Endodermal cell (in vitro differentiated cells): ENCODE measurements around the gene KIT. TPM values are rescaled to one million over a fixed set of nuclear protein-coding genes. Genes with fewer than 3 reads are reported as not detected.

Experiments
- DNase-seq: peaks from one replicate; pipeline ENCODE4 v3.0.0-alpha.2; 2017
- H3K27ac ChIP-seq: 2 replicates; pipeline ENCODE4 v1.5.1; 2013; ENCODE audit warnings: mild to moderate bottlenecking, low read depth, low read length, moderate library complexity
- H3K27me3 ChIP-seq: 2 replicates; pipeline ENCODE4 v1.6.1; 2013; ENCODE audit warnings: mild to moderate bottlenecking, low read length, moderate library complexity; ENCODE audit not compliant: insufficient read depth, control insufficient read depth, poor library complexity, severe bottlenecking
- H3K36me3 ChIP-seq: 2 replicates; pipeline ENCODE4 v1.7.0; 2013; ENCODE audit warnings: mild to moderate bottlenecking, low read length, moderate library complexity; ENCODE audit not compliant: control insufficient read depth, insufficient read depth
- H3K4me1 ChIP-seq: one replicate; pipeline ENCODE4 v1.7.0; 2013; ENCODE audit warnings: low read length; ENCODE audit not compliant: control insufficient read depth, insufficient read depth
- H3K4me3 ChIP-seq: 2 replicates; pipeline ENCODE4 v1.5.1; 2013; ENCODE audit warnings: mild to moderate bottlenecking, low read length, moderate library complexity
- H3K9ac ChIP-seq: 2 replicates; pipeline ENCODE4 v1.6.1; 2013; ENCODE audit warnings: mild to moderate bottlenecking, low read length, moderate library complexity; ENCODE audit not compliant: poor library complexity, severe bottlenecking; ENCODE audit errors: extremely low read depth
- H3K9me3 ChIP-seq: 2 replicates; pipeline ENCODE4 v1.6.1; 2013; ENCODE audit warnings: mild to moderate bottlenecking, low read length, moderate library complexity; ENCODE audit not compliant: control insufficient read depth
- H3K27ac Mint-ChIP-seq: 2 replicates; pipeline ENCODE4 v1.8.0; 2020; ENCODE audit warnings: mixed read lengths
- H3K27me3 Mint-ChIP-seq: 2 replicates; pipeline ENCODE4 v1.8.0; 2021; ENCODE audit warnings: mild to moderate bottlenecking, mixed read lengths; ENCODE audit not compliant: insufficient read depth
- H3K36me3 Mint-ChIP-seq: 2 replicates; pipeline ENCODE4 v1.8.0; 2020; ENCODE audit warnings: low read depth, mixed read lengths
- H3K4me1 Mint-ChIP-seq: 2 replicates; pipeline ENCODE4 v1.8.0; 2020; ENCODE audit warnings: mixed read lengths
- H3K4me3 Mint-ChIP-seq: 2 replicates; pipeline ENCODE4 v1.8.0; 2020; ENCODE audit warnings: mild to moderate bottlenecking, moderate library complexity, mixed read lengths
- H3K9me3 Mint-ChIP-seq: 2 replicates; pipeline ENCODE4 v1.8.0; 2020; ENCODE audit warnings: mild to moderate bottlenecking, mixed read lengths
- WGBS, 2 experiments: methylation state at CpG; one replicate each; pipeline versions ENCODE4 v1.1.5 to v1.1.7; 2013; ENCODE audit warnings: missing lambda C conversion rate in 2 of 2, mixed read lengths in 1 of 2; ENCODE audit not compliant: insufficient coverage in 1 of 2, insufficient read length in 1 of 2; 5-methylcytosine and 5-hydroxymethylcytosine counted together
- total RNA-seq, 2 donors: library from RNA; stranded (reverse); fragmentation: NEBNext Ultra II Directional in 1 of 2; extraction: Animal tissue kit (Norgen Biotek cat#: 25700) in 1 of 2; gene quantifications; 2 replicates in 1 of 2; 3 replicates in 1 of 2; pipeline ENCODE4 v1.2.1, GENCODE V29; 2021
- TF ChIP-seq, protein P1 (sequence below): fragments of 200-600 bp; sonication (generic); conservative IDR thresholded peaks from 2 replicates; pipeline ENCODE4 v1.5.0; 2021; ENCODE audit warnings: antibody characterized with exemption, mild to moderate bottlenecking

Gene KIT
- total RNA-seq, 2 donors from 2014 or later, result 135 to 167 TPM

DNA sequence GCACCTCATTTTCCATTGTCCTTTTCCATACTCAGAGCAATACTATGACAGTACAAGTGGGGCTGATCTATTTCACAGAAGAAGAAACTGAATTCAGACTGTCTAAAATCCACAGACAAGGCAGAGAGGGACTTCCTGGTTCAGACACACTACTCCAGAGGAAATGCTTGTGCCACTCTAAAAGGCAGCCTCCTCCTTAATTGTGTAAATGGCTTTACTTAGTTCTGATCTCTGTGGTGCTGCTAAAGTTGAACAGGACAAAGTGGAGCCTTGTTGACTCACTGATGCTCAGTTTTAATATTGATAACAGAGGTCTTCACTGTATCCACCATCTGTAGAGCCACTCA, 122.4 kb downstream of the KIT start:
- Mint-ChIP-seq H3K4me1 (peaks cover 7% of the 10 kb centered on the region), H3K4me3 (no peak overlapping the region), H3K27ac (no peak overlapping the region), H3K9me3 (no peaks in the 10 kb centered on the region), H3K36me3 (no peaks in the 10 kb centered on the region), H3K27me3 (no peaks in the 10 kb centered on the region)
- Histone ChIP-seq H3K4me1 (no peaks in the 10 kb centered on the region), H3K9me3 (no peaks in the 10 kb centered on the region), H3K36me3 (no peaks in the 10 kb centered on the region), H3K4me3 (no peak overlapping the region), H3K9ac (no peak overlapping the region), H3K27me3 (no peaks in the 10 kb centered on the region), H3K27ac (no peak overlapping the region)
- DNase-seq, result no peak
- TF ChIP-seq, protein P1, sequence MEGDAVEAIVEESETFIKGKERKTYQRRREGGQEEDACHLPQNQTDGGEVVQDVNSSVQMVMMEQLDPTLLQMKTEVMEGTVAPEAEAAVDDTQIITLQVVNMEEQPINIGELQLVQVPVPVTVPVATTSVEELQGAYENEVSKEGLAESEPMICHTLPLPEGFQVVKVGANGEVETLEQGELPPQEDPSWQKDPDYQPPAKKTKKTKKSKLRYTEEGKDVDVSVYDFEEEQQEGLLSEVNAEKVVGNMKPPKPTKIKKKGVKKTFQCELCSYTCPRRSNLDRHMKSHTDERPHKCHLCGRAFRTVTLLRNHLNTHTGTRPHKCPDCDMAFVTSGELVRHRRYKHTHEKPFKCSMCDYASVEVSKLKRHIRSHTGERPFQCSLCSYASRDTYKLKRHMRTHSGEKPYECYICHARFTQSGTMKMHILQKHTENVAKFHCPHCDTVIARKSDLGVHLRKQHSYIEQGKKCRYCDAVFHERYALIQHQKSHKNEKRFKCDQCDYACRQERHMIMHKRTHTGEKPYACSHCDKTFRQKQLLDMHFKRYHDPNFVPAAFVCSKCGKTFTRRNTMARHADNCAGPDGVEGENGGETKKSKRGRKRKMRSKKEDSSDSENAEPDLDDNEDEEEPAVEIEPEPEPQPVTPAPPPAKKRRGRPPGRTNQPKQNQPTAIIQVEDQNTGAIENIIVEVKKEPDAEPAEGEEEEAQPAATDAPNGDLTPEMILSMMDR, result no peak

GRCh38 chr4:54781756-54782155, 124.0 kb downstream of the KIT start:
- no peaks in the 10 kb centered on the region for H3K27me3 ChIP-seq
- Mint-ChIP-seq H3K27me3 (no peaks in the 10 kb centered on the region), H3K9me3 (no peaks in the 10 kb centered on the region), H3K4me3 (no peak overlapping the region), H3K36me3 (no peaks in the 10 kb centered on the region), H3K4me1 (peaks cover 7% of the 10 kb centered on the region), H3K27ac (no peak overlapping the region)
- 87 to 95% methylated on average over 3 to 4 of the region's 4 CpGs for WGBS, 2 experiments
- no peaks in the 10 kb centered on the region for H3K9me3 ChIP-seq
- TF ChIP-seq, protein P1, result no peak
- H3K9ac ChIP-seq, result no peak overlapping the region
- no peaks in the 10 kb centered on the region for H3K36me3 ChIP-seq
- H3K27ac ChIP-seq, result no peak overlapping the region
- H3K4me3 ChIP-seq, result no peak overlapping the region
- H3K4me1 ChIP-seq, result no peaks in the 10 kb centered on the region
- no peak for DNase-seq

DNA sequence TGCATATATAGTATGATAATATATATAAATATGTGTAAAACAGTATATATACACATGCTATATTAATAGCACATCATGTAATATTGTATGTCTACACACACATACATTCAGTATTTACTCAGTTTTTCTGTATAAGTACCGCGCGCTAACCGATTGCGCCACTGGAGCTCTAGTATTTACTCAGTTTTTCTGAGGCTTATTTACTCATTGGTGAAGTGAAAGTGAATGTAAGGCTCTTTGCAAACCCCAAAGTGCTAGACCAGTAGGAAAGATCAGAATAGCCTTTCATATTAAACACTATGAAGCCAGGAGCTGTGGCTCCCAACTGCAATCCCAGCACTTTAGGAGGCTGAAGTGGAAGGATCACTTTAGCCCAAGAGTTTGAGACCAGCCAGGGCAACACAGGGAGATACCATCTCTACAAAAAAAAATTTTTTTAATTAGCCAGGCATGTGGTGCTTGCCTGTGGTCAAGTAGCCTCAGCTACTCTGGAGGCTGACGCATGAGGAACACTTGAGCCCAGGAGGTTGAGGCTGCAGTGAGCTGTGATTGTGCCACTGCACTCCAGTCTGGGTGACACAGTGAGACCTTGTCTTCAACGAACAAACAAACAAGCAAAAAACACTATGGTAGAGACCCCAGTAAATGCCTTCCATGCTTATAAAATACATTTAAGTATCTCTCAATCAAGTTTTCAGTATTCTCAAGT, 125.8 kb downstream of the KIT start:
- no peaks in the 10 kb centered on the region for H3K27me3 ChIP-seq
- no peak overlapping the region for H3K9ac ChIP-seq
- no peak overlapping the region for H3K4me3 Mint-ChIP-seq
- H3K4me3 ChIP-seq, result no peak overlapping the region
- H3K4me1 ChIP-seq, result no peaks in the 10 kb centered on the region
- no peaks in the 10 kb centered on the region for H3K36me3 ChIP-seq
- TF ChIP-seq, protein P1, result no peak
- H3K9me3 ChIP-seq, result no peaks in the 10 kb centered on the region
- no peak for DNase-seq
- no peaks in the 10 kb centered on the region for H3K27me3 Mint-ChIP-seq
- H3K4me1 Mint-ChIP-seq, result peaks cover 7% of the 10 kb centered on the region
- H3K27ac Mint-ChIP-seq, result no peak overlapping the region
- H3K9me3 Mint-ChIP-seq, result no peaks in the 10 kb centered on the region
- H3K27ac ChIP-seq, result no peak overlapping the region
- WGBS, 2 experiments, result 95 to 97% methylated on average over 4 to 7 of the region's 7 CpGs
- H3K36me3 Mint-ChIP-seq, result no peaks in the 10 kb centered on the region
